ENCODE measurements around the gene HSD17B1.
A peak's percentile ranks its signal among the peaks of the same experiment; 100 is the strongest.

HSD17B1 gene

GRCh38 chr17:42519546-42520491 is 32.9 kb upstream of the HSD17B1 start:
- TF ChIP-seq CTCF (IDR thresholded peaks at IDR 0.05; ENCODE audit: extremely low read depth, missing control alignments): no peak
- no peak for DNase-seq (ENCODE audit: low spot score)

- no peak for DNase-seq (ENCODE audit: low spot score)
- peak; percentile 11 for TF ChIP-seq CTCF (IDR thresholded peaks at IDR 0.05; ENCODE audit: extremely low read depth, missing control alignments)
Observed at GRCh38 chr17:42520540-42520951, 32.2 kb upstream of the HSD17B1 start.

- no peak for TF ChIP-seq CTCF (IDR thresholded peaks at IDR 0.05; ENCODE audit: extremely low read depth, missing control alignments)
- no peak for DNase-seq (ENCODE audit: low spot score)
Observed at GRCh38 chr17:42521036-42521435, 31.7 kb upstream of the HSD17B1 start.

- no peak for DNase-seq (ENCODE audit: low spot score)
Observed at GRCh38 chr17:42521666-42522262, 31.0 kb upstream of the HSD17B1 start.

GRCh38 chr17:42522263-42522790 is 30.4 kb upstream of the HSD17B1 start:
- no peak for TF ChIP-seq CTCF (IDR thresholded peaks at IDR 0.05; ENCODE audit: extremely low read depth, missing control alignments)
- DNase-seq (ENCODE audit: low spot score): no peak

More at GRCh38 chr17:42521666-42522262, 31.0 kb upstream of the HSD17B1 start:
- TF ChIP-seq CTCF (IDR thresholded peaks at IDR 0.05; ENCODE audit: extremely low read depth, missing control alignments): no peak

GRCh38 chr17:42522798-42523278 is 29.9 kb upstream of the HSD17B1 start:
- DNase-seq (ENCODE audit: low spot score): no peak
- TF ChIP-seq CTCF (IDR thresholded peaks at IDR 0.05; ENCODE audit: extremely low read depth, missing control alignments): no peak

GRCh38 chr17:42525221-42525620 is 27.5 kb upstream of the HSD17B1 start:
- no peak for TF ChIP-seq CTCF (IDR thresholded peaks at IDR 0.05; ENCODE audit: extremely low read depth, missing control alignments)

More at GRCh38 chr17:42525221-42525620, 27.5 kb upstream of the HSD17B1 start:
- DNase-seq (ENCODE audit: low spot score): no peak

All from GM20000 (cell line).